Keratinocyte (primary cell): ENCODE results near the gene ZNF516. TPM values are rescaled to one million over a fixed set of nuclear protein-coding genes. Genes with fewer than 3 reads are reported as not detected.

Experiments used
- DNase-seq: peaks from one replicate; pipeline ENCODE4 v3.0.0-alpha.2; 2011; ENCODE audit warnings: low read depth, missing footprints, low spot score
- FAIRE-seq: peaks from 2 replicates; lab custom pipeline; 2011; peaks lifted over from hg19 to GRCh38; lab: Jason Lieb, UNC
- H2AFZ ChIP-seq: 2 replicates; pipeline ENCODE4 v1.6.0; 2012; ENCODE audit warnings: low read length, control low read depth, inconsistent platforms; ENCODE audit not compliant: control insufficient read depth
- H3K27ac ChIP-seq: 2 replicates; pipeline ENCODE4 v1.5.1; 2011; ENCODE audit warnings: low read length; ENCODE audit not compliant: control insufficient read depth, insufficient read depth
- H3K27me3 ChIP-seq: 3 replicates; pipeline ENCODE4 v1.6.0; 2011; ENCODE audit warnings: low read length; ENCODE audit not compliant: control insufficient read depth, insufficient read depth; ENCODE audit errors: extremely low read depth
- H3K36me3 ChIP-seq, 2 experiments: 2 replicates in 1 of 2; 3 replicates in 1 of 2; pipeline ENCODE4 v1.5.1; 2011; ENCODE audit warnings: low read length in 2 of 2, mild to moderate bottlenecking in 1 of 2; ENCODE audit not compliant: control insufficient read depth in 2 of 2, insufficient read depth in 2 of 2; ENCODE audit errors: extremely low read depth in 1 of 2
- H3K4me1 ChIP-seq: 3 replicates; pipeline ENCODE4 v1.5.1; 2011; ENCODE audit warnings: low read length; ENCODE audit not compliant: control insufficient read depth, insufficient read depth; ENCODE audit errors: extremely low read depth
- H3K4me2 ChIP-seq: 3 replicates; pipeline ENCODE4 v1.6.0; 2011; ENCODE audit warnings: low read depth, low read length; ENCODE audit not compliant: control insufficient read depth, insufficient read depth; ENCODE audit errors: extremely low read depth
- H3K4me3 ChIP-seq, 3 experiments: fragments of 200-600 bp in 1 of 3; sonication (generic) in 1 of 3; 2 replicates in 2 of 3; 3 replicates in 1 of 3; pipeline ENCODE4 v1.5.1; 2011 to 2016; ENCODE audit warnings: low read length in 3 of 3, mild to moderate bottlenecking in 3 of 3, control low read depth in 2 of 3, inconsistent platforms in 1 of 3, low read depth in 1 of 3, mixed read lengths in 1 of 3, mixed run types in 1 of 3, moderate library complexity in 1 of 3; ENCODE audit not compliant: control insufficient read depth in 2 of 3, insufficient read depth in 2 of 3; ENCODE audit errors: extremely low read depth in 1 of 3
- H3K79me2 ChIP-seq: 2 replicates; pipeline ENCODE4 v1.6.0; 2012; ENCODE audit warnings: low read length; ENCODE audit not compliant: control insufficient read depth, insufficient read depth
- H3K9ac ChIP-seq: 3 replicates; pipeline ENCODE4 v1.6.0; 2011; ENCODE audit warnings: low read length; ENCODE audit not compliant: control insufficient read depth, insufficient read depth; ENCODE audit errors: extremely low read depth
- H3K9me1 ChIP-seq: 3 replicates; pipeline ENCODE4 v1.6.0; 2011; ENCODE audit warnings: low read length; ENCODE audit not compliant: control insufficient read depth, insufficient read depth; ENCODE audit errors: extremely low read depth
- H3K9me3 ChIP-seq: 2 replicates; pipeline ENCODE4 v1.5.1; 2012; ENCODE audit warnings: low read depth, low read length; ENCODE audit not compliant: control insufficient read depth
- H4K20me1 ChIP-seq: 3 replicates; pipeline ENCODE4 v1.6.0; 2011; ENCODE audit warnings: low read length; ENCODE audit not compliant: control insufficient read depth, insufficient read depth; ENCODE audit errors: extremely low read depth
- CTCF ChIP-seq, 3 experiments: IDR thresholded peaks in 1 of 3; conservative IDR thresholded peaks in 1 of 3; optimal IDR thresholded peaks in 1 of 3; 2 replicates in 2 of 3; 3 replicates in 1 of 3; pipeline versions ENCODE3 to v1.5.1; 2011; ENCODE audit warnings: low read length in 3 of 3, mild to moderate bottlenecking in 3 of 3, moderate library complexity in 2 of 3, control low read depth in 1 of 3, inconsistent platforms in 1 of 3; ENCODE audit not compliant: insufficient read depth in 2 of 3; ENCODE audit errors: extremely low read depth in 1 of 3
- EZH2 ChIP-seq: IDR thresholded peaks from one replicate; pipeline ENCODE4 v1.6.1; 2012; ENCODE audit warnings: inconsistent platforms, mild to moderate bottlenecking, low read length, moderate library complexity
- dilution Hi-C: fragments of 300-500 bp; cut with MboI; formaldehyde crosslinking; loops from one replicate; pipeline ENCODE4 v1.7.0; 2020; ENCODE audit warnings: low sequenced_read_pairs; ENCODE audit not compliant: extremely low pct_ligation_motif_present
- polyA plus RNA-seq, 5 experiments: library from polyadenylated mRNA; depleted of rRNA in 3 of 5; stranded (reverse) in 3 of 5; stranded (forward) in 1 of 5; unstranded in 1 of 5; fragments of >200 nt; gene quantifications; 1 replicate in 1 of 5; 2 replicates in 3 of 5; 3 replicates in 1 of 5; pipeline versions ENCODE4 v1.2.1 to v1.2.3, GENCODE V29; 2011 to 2012; ENCODE audit warnings: missing spikeins in 2 of 5, low read depth in 1 of 5, low replicate concordance in 1 of 5

The ZNF516 gene
- polyA plus RNA-seq, 1 donor (not counting 4 experiments of a cell fraction or from before 2014, with no cell fraction given), result 9.3 TPM

- FAIRE-seq (no peak), DNase-seq (no peak)
- Histone ChIP-seq H3K27ac (no peak overlapping the region), H3K4me3 (no peak overlapping the region), H3K9me1 (no peaks in the 10 kb centered on the region), H3K9ac (no peak overlapping the region), H3K79me2 (peaks cover 75% of the 10 kb centered on the region), H4K20me1 (peaks cover 15% of the 10 kb centered on the region), H3K4me1 (no peaks in the 10 kb centered on the region), H3K9me3 (no peaks in the 10 kb centered on the region), H2AFZ (no peak overlapping the region), H3K4me2 (no peak overlapping the region), H3K36me3 (peaks cover 5 to 15% of the 10 kb centered on the region in 2 experiments), H3K27me3 (no peaks in the 10 kb centered on the region)
- dilution Hi-C loops, result no loop called here
- TF ChIP-seq EZH2 (no peak), CTCF (optimal IDR thresholded peaks at IDR 0.05 in 1 of 3, IDR thresholded peaks at IDR 0.05 in 1 of 3, conservative IDR thresholded peaks at IDR 0.05 in 1 of 3; ENCODE audit: extremely low read depth in 1 of 3, insufficient read depth in 2 of 3, low read length in 3 of 3) (no peak)
Measured at GRCh38 chr18:76433788-76434187, 61.3 kb downstream of the ZNF516 start.

DNA sequence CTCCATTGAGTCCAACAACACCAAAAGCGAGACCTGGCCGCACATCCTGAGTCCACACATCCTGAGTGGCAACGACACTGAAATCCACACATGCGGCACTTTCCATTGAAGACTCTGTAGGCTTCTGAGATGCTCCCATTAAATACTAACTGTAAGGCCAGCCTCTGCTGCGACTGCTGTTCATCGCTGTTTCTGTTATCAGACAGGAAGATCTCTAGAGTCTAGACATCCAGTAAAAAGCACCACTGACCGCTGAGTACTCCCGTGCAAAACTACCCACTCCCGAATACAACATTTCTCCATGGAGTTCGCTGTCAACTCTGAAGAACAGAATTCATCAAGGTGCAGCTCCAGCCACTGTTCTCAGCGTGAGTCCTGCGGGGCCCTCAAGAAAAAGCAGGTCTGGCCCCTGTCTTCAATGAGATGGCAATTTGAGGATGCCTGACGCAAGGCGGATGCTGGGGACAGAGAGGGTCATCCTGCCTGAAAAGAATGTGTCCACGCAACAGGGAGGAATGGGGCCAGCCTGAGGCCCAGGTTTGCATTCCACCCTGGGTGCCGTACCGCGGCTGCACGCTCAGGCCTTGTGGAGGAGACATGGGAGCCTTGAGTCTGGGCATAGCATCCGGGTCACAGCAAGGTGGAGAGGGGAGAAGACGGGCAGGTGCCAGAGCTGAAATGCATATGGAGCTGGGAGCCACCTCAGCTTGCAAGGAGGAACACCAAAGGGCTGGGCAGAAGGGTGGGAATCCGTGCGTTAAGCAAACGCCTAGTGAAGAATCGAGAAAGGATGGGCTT is 61.9 kb downstream of the ZNF516 start:
- Histone ChIP-seq H3K36me3 (peaks cover 5 to 15% of the 10 kb centered on the region in 2 experiments), H2AFZ (no peak overlapping the region), H3K27me3 (no peaks in the 10 kb centered on the region), H3K79me2 (peaks cover 81% of the 10 kb centered on the region), H4K20me1 (peaks cover 15% of the 10 kb centered on the region), H3K4me3 (no peak overlapping the region), H3K9me3 (no peaks in the 10 kb centered on the region), H3K4me1 (no peaks in the 10 kb centered on the region), H3K9ac (no peak overlapping the region), H3K27ac (no peak overlapping the region), H3K9me1 (no peaks in the 10 kb centered on the region), H3K4me2 (no peak overlapping the region)
- TF ChIP-seq EZH2, result no peak
- TF ChIP-seq CTCF (optimal IDR thresholded peaks at IDR 0.05 in 1 of 3, IDR thresholded peaks at IDR 0.05 in 1 of 3, conservative IDR thresholded peaks at IDR 0.05 in 1 of 3; ENCODE audit: extremely low read depth in 1 of 3, insufficient read depth in 2 of 3, low read length in 3 of 3), result no peak
- DNase-seq (no peak), FAIRE-seq (no peak)
- dilution Hi-C loops, result no loop called here
